CD14-positive monocyte (primary cell): ENCODE results near the gene KRT27. TPM values are rescaled to one million over a fixed set of nuclear protein-coding genes. Genes with fewer than 3 reads are reported as not detected.
A peak's percentile ranks its signal among the peaks of the same experiment; 100 is the strongest.

Experiments
- DNase-seq, 3 donors: peaks; one replicate each; pipeline ENCODE4 v3.0.0-alpha.2; 2011 to 2022
- H2AFZ ChIP-seq: 2 replicates; pipeline ENCODE4 v1.6.0; 2012; ENCODE audit warnings: mild to moderate bottlenecking, low read depth, low read length, inconsistent platforms; ENCODE audit not compliant: insufficient read depth, poor library complexity, severe bottlenecking
- H3K27ac ChIP-seq, 2 donors: 1 replicate in 1 of 2; 2 replicates in 1 of 2; pipeline ENCODE4 v1.5.1; 2012 to 2013; ENCODE audit warnings: low read length in 2 of 2, control low read depth in 1 of 2, inconsistent platforms in 1 of 2, low read depth in 1 of 2, mild to moderate bottlenecking in 1 of 2
- H3K27me3 ChIP-seq, 2 donors: one replicate each; pipeline versions ENCODE4 v1.6.0 to v1.6.1; 2011 to 2013; ENCODE audit warnings: low read length in 2 of 2; ENCODE audit not compliant: control insufficient read depth in 2 of 2, insufficient read depth in 2 of 2
- H3K36me3 ChIP-seq, 2 donors: replicated peaks in 1 of 2; 1 replicate in 1 of 2; 2 replicates in 1 of 2; pipeline versions ENCODE4 v1.5.1 to v1.6.1; 2012 to 2013; ENCODE audit warnings: low read length in 2 of 2, control low read depth in 1 of 2, inconsistent platforms in 1 of 2, mild to moderate bottlenecking in 1 of 2; ENCODE audit not compliant: insufficient read depth in 2 of 2, control insufficient read depth in 1 of 2
- H3K4me1 ChIP-seq, 2 donors: 1 replicate in 1 of 2; 2 replicates in 1 of 2; pipeline versions ENCODE4 v1.5.1 to v1.6.1; 2012 to 2013; ENCODE audit warnings: low read length in 2 of 2, control low read depth in 1 of 2, inconsistent platforms in 1 of 2, mild to moderate bottlenecking in 1 of 2, moderate library complexity in 1 of 2; ENCODE audit not compliant: insufficient read depth in 2 of 2, control insufficient read depth in 1 of 2
- H3K4me2 ChIP-seq: replicated peaks from 2 replicates; pipeline ENCODE3; 2012; ENCODE audit warnings: low read length, moderate library complexity, mild to moderate bottlenecking; ENCODE audit not compliant: poor library complexity, severe bottlenecking; ENCODE audit errors: extremely low read depth
- H3K4me3 ChIP-seq, 3 experiments: fragments of 200-600 bp in 1 of 3; sonication (generic) in 1 of 3; replicated peaks in 1 of 3; 1 replicate in 2 of 3; 2 replicates in 1 of 3; pipeline ENCODE4 v1.5.1; 2011 to 2013; ENCODE audit warnings: low read length in 3 of 3, mild to moderate bottlenecking in 3 of 3, control low read depth in 2 of 3, low read depth in 2 of 3, inconsistent platforms in 1 of 3, moderate library complexity in 1 of 3
- H3K79me2 ChIP-seq: 2 replicates; pipeline ENCODE4 v1.6.0; 2012; ENCODE audit warnings: mild to moderate bottlenecking, control low read depth, inconsistent platforms, low read length, moderate library complexity; ENCODE audit not compliant: insufficient read depth
- H3K9ac ChIP-seq: 2 replicates; pipeline ENCODE4 v1.6.0; 2017; ENCODE audit warnings: low read length, mild to moderate bottlenecking; ENCODE audit not compliant: insufficient read depth, poor library complexity, severe bottlenecking
- H3K9me3 ChIP-seq, 2 donors: replicated peaks in 1 of 2; 1 replicate in 1 of 2; 2 replicates in 1 of 2; pipeline versions ENCODE4 v1.5.1 to v1.6.1; 2012 to 2013; ENCODE audit warnings: low read length in 2 of 2, control low read depth in 1 of 2; ENCODE audit not compliant: control insufficient read depth in 1 of 2, insufficient read depth in 1 of 2
- H4K20me1 ChIP-seq: 2 replicates; pipeline ENCODE4 v1.6.0; 2012; ENCODE audit warnings: mild to moderate bottlenecking, low read length, control low read depth, moderate library complexity; ENCODE audit not compliant: insufficient read depth
- H3K27ac Mint-ChIP-seq, 7 donors: one replicate each; pipeline ENCODE4 v1.8.0; 2020; ENCODE audit warnings: mild to moderate bottlenecking in 7 of 7, mixed read lengths in 7 of 7, moderate library complexity in 6 of 7, inconsistent platforms in 2 of 7
- H3K27me3 Mint-ChIP-seq, 3 donors: one replicate each; pipeline ENCODE4 v1.8.0; 2021 to 2022; ENCODE audit warnings: low read depth in 3 of 3, mild to moderate bottlenecking in 3 of 3, mixed read lengths in 3 of 3, moderate library complexity in 3 of 3, inconsistent platforms in 1 of 3
- H3K36me3 Mint-ChIP-seq, 2 donors: one replicate each; pipeline ENCODE4 v1.8.0; 2020; ENCODE audit warnings: mixed read lengths in 2 of 2, inconsistent platforms in 1 of 2, mild to moderate bottlenecking in 1 of 2
- H3K4me1 Mint-ChIP-seq: one replicate; pipeline ENCODE4 v1.8.0; 2020; ENCODE audit warnings: mild to moderate bottlenecking, mixed read lengths
- H3K4me3 Mint-ChIP-seq, 2 donors: one replicate each; pipeline ENCODE4 v1.8.0; 2020; ENCODE audit warnings: mild to moderate bottlenecking in 2 of 2, mixed read lengths in 2 of 2, moderate library complexity in 1 of 2
- H3K9me3 Mint-ChIP-seq, 7 donors: one replicate each; pipeline ENCODE4 v1.8.0; 2020 to 2022; ENCODE audit warnings: mixed read lengths in 7 of 7, mild to moderate bottlenecking in 6 of 7, moderate library complexity in 6 of 7, inconsistent platforms in 2 of 7
- WGBS: methylation state at CpG from one replicate; pipeline ENCODE4 v1.1.5; 2013; ENCODE audit warnings: missing lambda C conversion rate; ENCODE audit not compliant: insufficient coverage; 5-methylcytosine and 5-hydroxymethylcytosine counted together
- intact Hi-C, 2 donors: fragments of 100-400 bp; cut with micrococcal nuclease; formaldehyde crosslinking; loops; one replicate each; pipeline versions ENCODE4 v1.15.0 to v1.15.1; 2023
- polyA plus RNA-seq, 3 donors: library from polyadenylated mRNA; depleted of rRNA in 1 of 3; unstranded in 2 of 3; stranded (reverse) in 1 of 3; fragments of 300-500 nt in 2 of 3; fragments of >200 nt in 1 of 3; fragmentation: Illumina TruSeq in 2 of 3; gene quantifications; 1 replicate in 2 of 3; 2 replicates in 1 of 3; pipeline ENCODE4 v1.2.3, GENCODE V29; 2012 to 2021
- TF ChIP-seq, protein P1 (sequence below): fragments of 200-600 bp; IDR thresholded peaks from one replicate; pipeline ENCODE4 v1.8.0; 2022; ENCODE audit warnings: antibody characterized with exemption, mild to moderate bottlenecking

The KRT27 gene
- polyA plus RNA-seq, 3 donors, result not detected

DNA sequence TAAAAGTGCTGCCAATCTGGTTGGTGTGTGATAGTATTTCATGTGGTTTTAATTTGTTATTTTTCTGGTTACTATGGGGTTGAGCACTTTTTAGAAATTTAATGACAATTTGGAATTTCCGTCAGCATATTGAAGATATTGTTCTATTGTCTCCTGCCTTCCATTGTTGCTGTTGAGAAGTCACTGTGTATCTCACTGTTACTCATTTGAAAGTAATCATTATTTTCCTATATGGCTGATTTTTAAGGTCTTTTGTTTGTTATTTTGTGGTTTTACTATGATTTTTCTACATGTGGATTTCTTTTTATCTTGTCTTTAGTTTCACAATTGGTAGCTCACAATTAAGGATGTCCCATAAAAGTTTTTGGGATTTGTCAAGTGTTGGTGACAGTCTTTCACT is 18.6 kb downstream of the KRT27 start:
- Histone ChIP-seq H3K27me3 (peaks cover 0 to 7% of the 10 kb centered on the region in 2 donors), H3K9me3 (peaks cover 21 to 56% of the 10 kb centered on the region in 2 donors), H3K36me3 (no peaks in the 10 kb centered on the region), H3K27ac (no peak overlapping the region), H4K20me1 (no peaks in the 10 kb centered on the region), H3K4me3 (no peak overlapping the region), H3K9ac (no peak overlapping the region), H3K4me1 (no peaks in the 10 kb centered on the region), H3K79me2 (no peaks in the 10 kb centered on the region), H3K4me2 (no peak overlapping the region), H2AFZ (no peak overlapping the region)
- intact Hi-C loops, result no loop called here
- no peaks in the 10 kb centered on the region for H3K4me1 Mint-ChIP-seq
- no peaks in the 10 kb centered on the region for H3K36me3 Mint-ChIP-seq
- H3K9me3 Mint-ChIP-seq, result peaks cover 32 to 58% (median 49%) of the 10 kb centered on the region in 7 donors
- WGBS, result no CpG with 5 or more reads among the region's 1 CpG
- H3K27ac Mint-ChIP-seq, result no peak overlapping the region
- peak overlapping the region in 1 of 2 donors; percentile 18 for H3K4me3 Mint-ChIP-seq
- H3K27me3 Mint-ChIP-seq, result peaks cover 2 to 10% (median 9%) of the 10 kb centered on the region in 3 donors
- no peak for DNase-seq
- TF ChIP-seq, protein P1, sequence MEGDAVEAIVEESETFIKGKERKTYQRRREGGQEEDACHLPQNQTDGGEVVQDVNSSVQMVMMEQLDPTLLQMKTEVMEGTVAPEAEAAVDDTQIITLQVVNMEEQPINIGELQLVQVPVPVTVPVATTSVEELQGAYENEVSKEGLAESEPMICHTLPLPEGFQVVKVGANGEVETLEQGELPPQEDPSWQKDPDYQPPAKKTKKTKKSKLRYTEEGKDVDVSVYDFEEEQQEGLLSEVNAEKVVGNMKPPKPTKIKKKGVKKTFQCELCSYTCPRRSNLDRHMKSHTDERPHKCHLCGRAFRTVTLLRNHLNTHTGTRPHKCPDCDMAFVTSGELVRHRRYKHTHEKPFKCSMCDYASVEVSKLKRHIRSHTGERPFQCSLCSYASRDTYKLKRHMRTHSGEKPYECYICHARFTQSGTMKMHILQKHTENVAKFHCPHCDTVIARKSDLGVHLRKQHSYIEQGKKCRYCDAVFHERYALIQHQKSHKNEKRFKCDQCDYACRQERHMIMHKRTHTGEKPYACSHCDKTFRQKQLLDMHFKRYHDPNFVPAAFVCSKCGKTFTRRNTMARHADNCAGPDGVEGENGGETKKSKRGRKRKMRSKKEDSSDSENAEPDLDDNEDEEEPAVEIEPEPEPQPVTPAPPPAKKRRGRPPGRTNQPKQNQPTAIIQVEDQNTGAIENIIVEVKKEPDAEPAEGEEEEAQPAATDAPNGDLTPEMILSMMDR, result no peak

DNA sequence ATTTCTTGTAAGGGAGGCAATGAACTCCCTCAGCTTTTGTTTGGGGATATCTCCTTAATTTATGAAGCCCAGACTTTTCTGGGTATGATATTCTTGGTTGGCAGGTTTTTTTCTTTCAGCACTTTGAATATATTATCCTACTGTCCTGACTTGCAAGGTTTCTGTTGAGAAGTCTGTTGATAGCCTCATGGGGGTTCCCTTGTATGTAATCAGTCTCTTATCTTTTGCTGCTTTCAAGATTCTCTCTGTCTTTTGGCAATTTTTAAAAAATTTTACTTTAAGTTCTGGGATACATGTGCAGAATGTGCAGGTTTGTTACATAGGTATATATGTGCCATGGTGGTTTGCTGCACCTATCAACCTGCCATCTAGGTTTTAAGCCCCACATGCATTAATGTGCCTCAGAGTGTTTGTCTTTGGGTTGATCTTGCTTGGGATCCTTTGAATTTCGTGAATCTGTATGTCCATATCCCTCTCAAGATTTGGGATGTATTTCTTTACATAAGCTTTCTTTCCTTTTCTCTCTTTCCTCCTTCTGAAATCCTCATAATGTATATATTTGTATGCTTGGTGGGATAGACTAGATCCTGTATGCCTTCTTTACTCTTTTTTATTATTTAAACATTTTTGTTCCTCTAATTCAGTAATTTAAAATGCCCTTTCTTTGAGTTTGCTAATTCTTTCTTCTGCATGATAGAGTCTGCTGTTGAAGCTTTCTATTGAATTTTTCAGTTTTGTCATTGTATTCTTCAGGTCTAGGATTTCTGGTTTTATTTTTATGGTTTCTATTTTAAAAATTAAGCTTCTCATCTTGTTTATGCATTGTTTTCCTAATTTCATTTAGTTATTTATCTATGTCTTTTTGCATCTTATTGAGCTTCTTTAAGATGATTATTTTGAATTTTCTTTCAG is 22.0 kb downstream of the KRT27 start:
- intact Hi-C loops, result no loop called here
- Mint-ChIP-seq H3K36me3 (no peaks in the 10 kb centered on the region), H3K4me1 (no peaks in the 10 kb centered on the region), H3K27me3 (peaks cover 7 to 22% (median 9%) of the 10 kb centered on the region in 3 donors), H3K9me3 (peaks cover 40 to 67% (median 56%) of the 10 kb centered on the region in 7 donors), H3K27ac (no peak overlapping the region), H3K4me3 (no peak overlapping the region)
- Histone ChIP-seq H3K9me3 (peaks cover 21 to 56% of the 10 kb centered on the region in 2 donors), H3K36me3 (no peaks in the 10 kb centered on the region), H3K27ac (no peak overlapping the region), H3K79me2 (no peaks in the 10 kb centered on the region), H3K4me2 (no peak overlapping the region), H3K9ac (no peak overlapping the region), H2AFZ (no peak overlapping the region), H4K20me1 (no peaks in the 10 kb centered on the region), H3K27me3 (no peaks in the 10 kb centered on the region), H3K4me1 (no peaks in the 10 kb centered on the region), H3K4me3 (no peak overlapping the region)
- no peak for DNase-seq
- WGBS, result no CpG with 5 or more reads among the region's 1 CpG
- TF ChIP-seq, protein P1, result no peak
